HG03575 (cell line): Measurements from ENCODE around the gene MRPL55.

Source experiments
- ATAC-seq: cut with Tn5 transposase; IDR thresholded peaks from one replicate; pipeline ENCODE4 v1.9.1; 2021; ENCODE audit not compliant: unreplicated experiment, insufficient number of reproducible peaks, low FRiP score; ENCODE audit errors: extremely low read depth

Gene MRPL55

DNA sequence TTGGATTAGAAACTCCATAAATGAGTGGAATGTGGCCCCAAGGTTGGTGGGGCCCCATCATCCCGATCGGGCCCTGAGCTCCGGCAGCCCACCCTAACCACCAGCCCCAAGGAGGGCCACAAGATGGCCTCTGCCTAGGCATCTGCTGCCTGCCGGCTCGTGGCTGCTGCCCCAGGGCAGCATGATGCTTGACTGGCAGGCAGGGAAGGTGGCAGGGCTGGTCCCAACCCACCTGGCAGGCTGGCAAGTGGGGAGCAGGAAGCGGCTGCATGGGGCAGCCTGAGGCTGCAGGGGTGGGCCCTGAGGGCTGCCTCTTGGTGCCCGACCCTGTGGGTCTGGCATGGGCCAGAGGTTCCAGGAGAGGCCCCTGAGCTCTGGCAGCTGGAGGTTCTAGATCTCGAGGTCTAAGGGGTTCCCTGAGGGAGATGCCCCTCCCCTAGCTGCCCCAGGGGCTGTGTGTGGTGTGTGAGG, 39.9 kb upstream of the MRPL55 start:
- no peak for ATAC-seq

DNA sequence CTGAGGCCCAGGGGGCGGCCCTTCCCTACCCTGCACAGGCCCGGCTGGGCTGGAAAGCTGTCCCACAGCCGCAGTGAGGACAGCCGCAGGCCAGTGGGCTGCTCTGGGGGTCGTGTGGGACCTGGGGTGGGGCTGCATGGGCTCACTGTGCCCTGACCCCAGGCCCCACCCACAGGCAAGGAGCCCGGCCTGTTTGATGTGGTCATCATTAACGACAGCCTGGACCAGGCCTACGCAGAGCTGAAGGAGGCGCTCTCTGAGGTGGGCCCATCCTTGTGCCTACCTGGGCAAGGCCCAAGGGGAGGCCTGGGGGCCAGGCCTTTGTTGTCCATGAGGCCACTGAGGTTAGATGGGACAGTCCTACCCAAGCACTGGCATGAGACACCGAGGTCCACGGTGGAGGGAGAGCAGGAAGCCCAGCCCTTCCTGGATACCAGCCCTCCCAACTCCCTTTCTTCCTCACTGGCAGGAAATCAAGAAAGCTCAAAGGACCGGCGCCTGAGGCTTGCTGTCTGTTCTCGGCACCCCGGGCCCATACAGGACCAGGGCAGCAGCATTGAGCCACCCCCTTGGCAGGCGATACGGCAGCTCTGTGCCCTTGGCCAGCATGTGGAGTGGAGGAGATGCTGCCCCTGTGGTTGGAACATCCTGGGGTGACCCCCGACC, 39.2 kb upstream of the MRPL55 start:
- ATAC-seq = no peak

DNA sequence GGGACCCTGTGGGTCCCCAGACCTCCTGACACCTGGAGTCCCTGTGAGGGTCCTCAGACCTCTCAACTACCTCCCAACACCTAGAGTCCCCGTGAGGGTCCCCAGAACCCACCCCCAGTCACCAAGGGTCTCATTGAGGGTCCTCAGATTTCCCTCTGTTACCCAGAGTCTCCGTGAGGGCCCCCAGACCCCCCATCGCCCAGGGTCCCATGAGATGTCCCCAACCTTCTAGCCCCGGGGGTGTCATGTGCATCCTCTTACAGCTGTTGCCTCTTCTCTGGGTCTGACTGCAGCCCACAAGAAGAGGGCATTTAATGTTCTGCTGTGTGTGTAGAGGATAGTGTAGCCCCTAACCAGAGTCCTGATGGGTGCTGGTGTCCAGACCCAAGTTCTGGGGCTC, 38.7 kb upstream of the MRPL55 start:
- ATAC-seq = no peak

DNA sequence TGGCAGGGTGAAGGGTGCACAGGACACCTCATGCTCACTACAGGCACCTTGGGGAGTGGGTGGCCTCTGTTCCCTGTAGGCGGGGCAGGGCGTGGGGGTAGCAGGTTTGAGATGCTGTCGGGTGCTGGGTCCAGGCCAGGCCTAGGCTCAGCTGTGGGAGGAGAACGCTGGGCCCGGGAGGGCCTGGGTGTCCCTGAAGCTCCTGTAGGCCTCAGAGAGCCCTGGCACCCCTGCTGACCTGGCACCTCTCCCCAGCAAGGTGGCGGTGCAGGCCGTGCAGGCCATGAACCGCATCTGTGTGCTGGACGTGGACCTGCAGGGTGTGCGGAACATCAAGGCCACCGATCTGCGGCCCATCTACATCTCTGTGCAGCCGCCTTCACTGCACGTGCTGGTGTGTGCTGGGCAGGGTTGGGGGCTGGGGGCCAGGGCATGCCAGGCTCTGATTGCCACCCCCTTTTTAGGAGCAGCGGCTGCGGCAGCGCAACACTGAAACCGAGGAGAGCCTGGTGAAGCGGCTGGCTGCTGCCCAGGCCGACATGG, 38.1 kb upstream of the MRPL55 start:
- ATAC-seq = no peak

DNA sequence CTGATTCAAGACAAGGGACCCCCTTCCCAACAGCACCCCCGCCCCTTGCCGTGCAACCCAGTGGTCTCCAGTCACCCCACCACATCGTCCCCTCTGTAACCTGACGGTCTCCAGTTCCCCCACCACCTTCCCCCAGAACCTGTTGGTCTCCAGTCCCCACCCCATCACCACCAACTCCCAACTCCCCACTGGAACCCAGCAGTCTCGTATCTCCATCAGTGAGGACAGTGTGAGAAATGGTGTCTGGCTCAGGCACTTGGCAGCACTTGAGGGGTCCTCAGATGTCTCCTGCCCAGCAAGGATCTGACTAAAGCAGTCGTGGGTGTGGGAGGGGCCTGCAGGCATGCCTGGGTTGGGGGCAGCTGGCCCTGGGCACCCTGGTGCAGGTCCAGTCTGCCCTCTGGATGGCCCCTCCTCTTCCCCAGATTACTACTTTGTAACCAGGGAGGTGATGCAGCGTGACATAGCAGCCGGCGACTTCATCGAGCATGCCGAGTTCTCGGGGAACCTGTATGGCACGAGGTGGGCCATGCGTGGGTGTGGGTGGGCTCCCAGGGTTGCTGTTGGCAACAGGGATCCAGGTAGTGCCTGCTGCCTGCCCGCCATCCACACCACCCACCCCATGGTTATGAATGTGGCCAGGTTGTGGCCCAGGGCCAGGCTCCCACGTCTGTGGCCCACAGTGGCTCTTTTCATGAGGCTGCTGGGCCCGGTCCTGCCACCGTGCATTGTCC, 37.5 kb upstream of the MRPL55 start:
- ATAC-seq = no peak

DNA sequence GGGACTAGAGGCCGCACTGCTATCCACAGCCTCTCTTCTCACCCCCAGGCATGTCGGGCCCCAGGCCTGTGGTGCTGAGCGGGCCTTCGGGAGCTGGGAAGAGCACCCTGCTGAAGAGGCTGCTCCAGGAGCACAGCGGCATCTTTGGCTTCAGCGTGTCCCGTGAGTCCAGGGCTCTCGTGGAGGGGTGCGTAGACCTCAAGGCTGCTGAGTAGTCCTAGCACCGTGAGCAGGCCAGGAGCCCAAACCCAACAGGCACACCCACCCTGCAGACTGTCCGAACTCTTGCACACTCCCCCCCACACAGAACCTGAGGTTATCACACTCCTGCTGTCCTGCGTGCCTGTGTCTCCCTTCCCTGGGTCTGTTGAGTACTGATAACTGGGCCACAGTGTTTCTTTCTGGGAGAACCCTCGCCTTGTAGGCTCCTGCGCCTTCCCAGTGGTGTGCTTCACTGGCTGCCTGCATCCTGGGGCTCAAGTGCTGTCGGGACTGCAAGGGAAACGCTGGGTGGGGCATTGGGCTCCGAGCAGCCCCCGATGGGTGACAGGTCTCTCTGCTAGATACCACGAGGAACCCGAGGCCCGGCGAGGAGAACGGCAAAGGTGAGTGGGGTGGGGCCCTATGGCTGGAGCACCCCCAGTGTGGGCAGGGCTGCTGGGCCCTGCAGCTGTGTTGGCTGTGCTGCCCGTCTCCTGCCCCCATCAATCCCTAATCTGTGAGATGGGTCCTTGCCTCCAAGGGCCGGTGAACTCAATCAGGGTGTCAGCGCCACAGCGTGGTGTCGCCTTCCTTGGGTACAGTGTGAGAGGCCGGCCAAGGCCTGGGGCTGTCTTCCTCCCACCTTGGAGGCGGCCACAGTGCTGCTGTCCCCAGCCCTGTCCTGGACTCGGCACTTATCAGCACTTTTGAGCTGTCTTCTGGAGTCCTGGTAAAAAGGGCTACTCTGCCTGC, 36.6 kb upstream of the MRPL55 start:
- no peak for ATAC-seq

DNA sequence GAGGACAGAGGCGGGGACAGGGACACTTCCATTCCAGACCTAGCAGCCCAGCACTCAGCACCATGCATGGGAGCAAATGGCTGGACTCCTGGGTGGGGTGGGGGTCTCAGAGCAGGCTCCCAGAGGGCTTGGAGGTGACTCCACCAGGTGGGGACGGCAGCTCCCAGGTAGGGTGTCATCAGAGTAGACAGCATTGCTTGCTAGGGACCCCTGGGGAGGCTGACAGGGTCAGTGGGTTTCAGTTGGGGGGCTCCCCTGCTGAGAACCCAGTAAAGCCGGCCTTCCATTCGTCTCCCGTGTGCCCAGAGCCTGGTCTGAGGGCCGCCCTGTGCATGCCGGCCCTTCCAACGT, 35.9 kb upstream of the MRPL55 start:
- no peak for ATAC-seq

DNA sequence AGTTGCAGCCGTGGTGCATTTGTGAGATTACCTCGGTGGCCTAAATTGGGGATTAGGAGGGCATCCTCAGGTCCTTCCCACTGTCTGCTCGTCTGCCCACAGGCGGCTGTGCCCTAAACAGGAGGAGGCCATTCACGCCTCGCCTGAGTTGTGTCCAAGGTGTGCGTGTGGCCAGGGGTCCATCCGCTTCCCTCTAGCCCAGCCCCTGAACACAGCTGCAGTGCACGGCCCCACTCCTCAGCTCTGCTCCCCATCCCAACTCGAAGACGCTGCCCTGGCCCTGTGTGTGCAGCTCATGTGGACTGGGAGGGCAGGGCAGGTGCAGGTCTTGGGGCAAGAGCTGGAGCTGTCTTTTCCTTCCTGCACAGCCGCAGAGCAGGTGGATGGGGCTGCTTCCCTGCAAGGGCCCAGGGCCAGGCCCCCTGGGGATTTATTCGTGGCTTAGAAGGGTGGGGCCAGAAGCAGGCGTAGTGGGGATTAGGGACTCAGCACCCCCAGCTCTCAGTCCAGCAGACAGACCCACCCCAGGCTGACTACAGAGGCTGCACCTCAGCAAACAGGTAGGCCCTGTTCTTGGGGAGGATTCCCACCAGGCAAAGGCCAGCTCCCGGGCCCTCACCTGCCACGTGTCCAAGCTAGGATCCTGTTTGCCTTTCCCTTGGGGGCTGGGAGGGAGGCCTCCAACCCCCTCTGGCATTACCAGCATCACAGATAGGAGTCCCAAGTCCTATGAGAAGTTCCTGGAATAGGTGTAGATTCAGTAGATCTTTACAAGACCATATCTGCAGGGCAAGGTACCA, 35.3 kb upstream of the MRPL55 start:
- ATAC-seq = no peak

DNA sequence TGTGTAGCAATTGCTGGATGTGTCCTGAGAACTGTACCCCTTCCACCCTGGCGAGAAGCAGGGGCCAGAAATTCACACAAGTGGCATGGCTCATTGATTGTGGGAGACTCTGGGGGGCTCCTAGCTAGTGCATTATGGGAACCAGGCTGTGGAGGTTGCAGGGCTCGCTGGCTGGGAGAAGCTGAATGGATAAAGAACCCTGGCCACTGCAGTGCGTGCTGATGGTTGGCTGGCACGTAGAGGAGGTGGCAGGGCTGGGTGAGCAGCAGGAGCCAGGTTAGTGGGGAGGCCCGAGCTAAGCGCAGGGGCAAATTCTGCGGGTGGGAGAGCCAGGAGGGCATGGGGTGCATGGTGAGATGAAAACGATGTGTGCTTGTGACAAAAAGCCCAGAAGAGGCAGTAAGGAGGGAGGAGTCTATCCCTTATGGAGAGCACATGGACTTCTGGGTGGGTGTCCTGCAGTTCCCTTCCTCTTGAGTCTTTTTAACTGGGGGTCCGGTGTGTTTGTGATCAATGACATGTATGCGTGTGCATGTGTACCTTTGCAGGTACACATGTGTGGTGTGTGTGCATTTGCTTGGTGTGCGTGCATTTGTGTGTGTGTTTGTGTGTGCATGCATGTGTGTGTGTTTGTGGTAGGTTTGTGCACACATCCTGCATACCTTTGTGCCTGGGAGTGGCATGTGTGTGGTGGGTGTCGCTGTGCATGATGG, 34.5 kb upstream of the MRPL55 start:
- ATAC-seq = no peak

DNA sequence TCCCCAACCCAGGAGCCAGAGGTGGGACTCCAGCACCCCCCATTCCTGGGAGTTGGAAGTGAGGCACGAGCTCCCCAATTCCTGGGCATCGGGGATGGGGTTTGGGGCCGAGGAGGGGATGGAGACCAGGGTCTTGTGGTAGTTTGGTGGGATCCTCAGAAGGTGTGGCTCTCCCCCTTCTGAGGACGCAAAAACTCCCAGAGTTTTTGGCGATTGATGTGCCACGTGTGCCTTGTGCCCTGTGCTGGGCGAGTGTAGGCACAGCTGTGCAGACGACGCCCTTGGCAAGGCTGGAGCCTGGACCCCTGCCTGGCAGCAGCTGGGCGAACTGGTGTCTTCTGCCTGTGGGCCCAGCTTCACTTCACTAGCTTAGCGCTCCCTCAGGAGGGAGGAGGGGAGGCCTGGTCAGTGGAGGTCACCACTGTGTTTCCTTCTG, 33.6 kb upstream of the MRPL55 start:
- ATAC-seq = no peak

DNA sequence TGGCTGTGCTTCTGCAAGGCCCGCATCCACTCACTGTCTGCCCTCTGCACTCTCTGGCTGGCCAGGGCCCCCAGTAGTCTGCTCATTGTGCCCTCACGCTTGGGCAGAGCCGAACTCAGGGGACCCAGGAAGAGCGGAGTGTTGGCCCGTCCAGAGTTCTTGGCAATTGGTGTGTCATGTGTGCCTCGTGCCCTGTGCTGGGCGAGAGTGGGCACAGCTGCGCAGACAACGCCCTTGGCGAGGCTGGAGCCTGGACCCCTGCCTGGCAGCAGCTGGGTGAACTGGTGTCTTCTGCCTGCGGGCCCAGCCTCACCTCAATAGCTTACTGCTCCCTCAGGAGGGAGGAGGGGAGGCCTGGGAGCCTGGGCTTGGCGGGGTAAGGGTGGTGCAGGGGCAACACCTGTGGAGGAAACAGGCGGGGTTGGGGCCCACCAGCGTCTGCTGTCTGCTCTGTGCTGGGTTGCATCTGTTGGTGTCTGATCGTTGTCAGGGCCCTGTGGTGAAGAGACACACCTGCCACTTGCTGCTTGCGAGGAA, 33.1 kb upstream of the MRPL55 start:
- no peak for ATAC-seq

DNA sequence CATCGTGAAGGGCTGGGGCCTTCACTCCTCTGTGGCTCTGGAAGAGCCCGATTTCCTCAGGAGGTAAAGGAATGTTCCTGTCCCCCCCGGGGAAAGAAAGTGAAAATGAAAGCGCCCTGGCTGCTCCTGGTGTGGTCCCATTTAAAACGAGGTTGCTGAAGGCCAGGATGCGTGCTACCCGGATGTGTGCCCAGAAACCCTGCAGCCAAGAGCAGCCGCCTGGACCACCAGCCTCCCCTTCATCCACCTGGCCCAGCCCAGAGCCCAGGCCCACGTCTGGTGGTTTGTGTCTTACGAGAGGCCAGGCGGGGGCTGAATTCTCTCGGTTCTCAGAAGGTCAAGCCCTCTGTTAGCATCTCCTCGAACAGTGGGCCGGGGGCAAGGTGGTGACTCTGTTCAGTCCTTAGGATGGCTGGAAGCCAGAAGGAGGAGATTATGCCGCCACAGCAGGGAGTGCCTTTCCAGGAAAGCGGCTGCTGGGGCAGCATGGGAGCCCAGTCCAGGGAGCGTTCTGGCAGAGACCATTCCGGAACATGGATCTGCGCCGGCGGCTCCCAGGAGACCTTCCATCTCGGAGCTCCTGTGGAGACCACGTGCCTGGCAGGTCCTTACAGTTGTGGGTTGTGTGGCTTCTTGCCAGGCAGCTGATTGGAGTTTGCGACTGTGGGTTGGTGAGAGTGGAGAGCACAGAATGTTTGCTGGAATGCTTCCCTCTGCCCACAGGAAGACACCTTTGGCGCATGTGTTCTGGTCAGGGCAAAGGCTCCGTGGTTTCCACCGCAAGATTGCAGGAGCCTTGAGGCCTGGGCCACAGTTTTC, 32.3 kb upstream of the MRPL55 start:
- ATAC-seq = no peak

DNA sequence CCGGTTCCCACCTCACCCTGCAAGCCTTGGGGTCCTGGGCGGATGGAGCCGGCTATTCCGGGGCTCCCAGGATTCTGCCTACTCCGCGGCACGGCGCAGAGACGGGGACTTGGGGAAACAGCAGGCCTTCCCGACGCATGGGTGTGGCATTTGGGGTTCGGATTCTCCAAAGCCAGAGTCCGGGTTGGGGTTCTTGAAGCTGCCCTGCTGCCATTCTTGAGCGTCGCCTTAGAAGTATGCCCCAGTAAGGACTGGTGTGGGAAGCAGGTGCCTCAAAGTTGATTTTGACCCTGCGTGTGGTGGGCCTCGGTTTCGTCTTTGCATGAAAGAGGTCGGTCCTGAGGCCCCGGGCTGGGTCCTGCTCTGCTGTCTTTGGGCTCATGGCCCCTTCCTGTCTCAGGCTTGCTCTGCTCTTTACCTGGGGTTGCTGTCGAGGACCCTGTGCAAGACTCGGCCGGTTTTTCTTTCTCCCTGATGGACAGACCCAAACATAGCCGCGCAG, 31.7 kb upstream of the MRPL55 start:
- no peak for ATAC-seq

DNA sequence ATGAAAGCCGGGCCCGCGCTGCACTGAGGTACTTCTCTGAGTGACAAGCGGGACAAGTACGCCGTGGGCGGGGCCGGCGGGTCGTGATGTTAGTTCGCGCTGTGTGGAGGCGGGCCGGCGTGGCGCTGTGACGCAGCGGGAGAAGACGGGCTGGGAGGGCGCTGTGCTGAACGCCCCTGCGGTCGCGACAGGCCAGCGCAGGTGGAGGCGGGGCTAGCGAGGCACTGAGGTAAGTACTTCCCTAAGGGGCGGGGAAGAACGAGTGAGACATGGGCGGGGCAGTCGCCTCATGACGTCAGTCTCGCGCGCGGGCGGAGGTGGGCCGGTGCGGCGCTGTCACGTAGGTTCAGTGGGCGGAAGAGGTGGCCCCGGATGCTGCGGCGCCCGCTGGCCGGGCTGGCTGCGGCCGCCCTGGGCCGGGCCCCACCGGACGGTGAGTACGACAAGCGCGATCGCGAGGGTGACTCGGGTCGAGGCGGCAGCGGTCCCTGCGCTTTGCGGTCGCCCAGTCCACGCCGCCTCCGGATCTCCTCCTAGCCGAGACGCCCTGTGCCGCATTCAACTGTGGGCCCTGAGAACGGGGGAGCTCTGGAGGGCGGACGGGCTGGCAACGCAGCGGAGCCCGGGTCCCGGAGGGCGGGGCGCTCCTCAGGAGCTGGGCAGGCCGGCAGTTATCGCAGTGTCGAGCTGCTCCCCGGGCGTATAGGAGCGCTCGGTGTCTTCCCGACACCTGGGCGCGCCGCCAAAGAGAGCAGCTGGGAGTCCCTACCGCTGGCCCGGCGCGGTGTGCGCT, 31.0 kb upstream of the MRPL55 start, which contains the start of gene GUK1:
Gene GUK1, plus strand, starts transcription at position 349 of the 793 bp plus-strand sequence. Its CDS starts 24 bp downstream, at position 373.
- peak; percentile 92 for ATAC-seq

DNA sequence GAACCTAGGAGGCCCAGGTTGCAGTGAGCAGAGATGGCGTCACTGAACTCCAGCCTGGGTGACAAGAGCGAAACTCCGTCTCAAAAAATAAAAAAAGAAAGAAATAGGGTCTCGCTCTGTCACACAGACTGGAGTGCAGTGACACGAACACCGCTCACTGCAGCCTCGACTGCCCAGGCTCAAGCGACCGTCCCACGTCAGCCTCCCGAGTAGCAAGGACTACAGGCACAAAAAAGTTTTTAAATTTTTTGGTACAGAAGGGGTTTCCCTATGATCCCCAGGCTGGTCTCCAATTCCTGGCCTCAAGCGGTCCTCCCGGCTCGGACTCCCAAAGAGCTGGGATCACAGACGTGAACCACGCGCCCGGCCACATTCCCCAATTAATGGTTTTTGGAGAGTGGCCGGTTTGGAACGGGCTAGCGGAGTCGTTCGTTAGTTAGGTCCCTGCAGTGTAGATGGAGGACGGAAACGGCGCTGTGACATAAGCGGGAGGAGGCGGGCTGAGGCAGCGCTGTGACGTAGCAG, 30.4 kb upstream of the MRPL55 start:
- no peak for ATAC-seq

DNA sequence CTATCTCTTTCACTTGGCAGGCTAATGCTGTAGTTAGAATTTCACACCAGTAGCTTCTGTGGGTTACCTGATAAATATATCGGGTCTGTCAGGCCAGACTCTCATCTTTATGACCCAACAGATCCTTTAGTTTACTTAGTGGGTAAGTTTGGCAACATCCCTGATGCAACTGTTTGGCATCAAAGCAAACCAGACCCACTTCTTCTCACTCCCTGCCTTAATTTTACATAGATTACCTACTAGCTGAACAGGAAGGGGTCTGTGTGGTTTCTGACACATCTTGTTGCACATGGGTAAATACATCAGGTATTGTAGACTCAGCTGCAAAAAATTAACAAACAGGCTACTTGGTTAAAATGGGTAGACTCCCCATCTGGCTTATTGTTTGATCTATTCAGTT, 27.8 kb upstream of the MRPL55 start:
- ATAC-seq = no peak
